ENCODE results near the gene RIGI.

DNA sequence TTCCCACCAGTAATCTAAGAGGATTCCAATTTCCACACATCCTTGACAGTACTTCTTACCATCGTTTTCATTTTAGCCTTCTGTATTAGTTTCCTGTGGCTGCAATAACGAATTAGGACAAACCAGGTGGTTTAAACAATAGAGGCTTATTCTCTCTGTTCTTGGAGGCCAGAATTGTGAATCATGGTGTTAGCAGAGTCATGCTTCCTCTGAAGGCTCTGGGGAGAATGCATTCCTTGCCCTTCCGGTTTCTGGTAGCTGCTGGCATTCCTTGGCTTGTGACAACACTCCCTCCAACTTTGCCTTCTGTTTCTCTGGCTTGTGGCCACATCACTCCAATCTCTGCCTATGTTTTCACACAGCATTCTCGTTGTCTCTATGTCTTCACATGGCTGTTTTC is 23.5 kb downstream of the RIGI start:
- no peak for TF ChIP-seq ESRRA (IDR thresholded peaks at IDR 0.05; ENCODE audit: borderline replicate concordance, low read length)
- no peak for TF ChIP-seq RARB (CRISPR knock-in tag; IDR thresholded peaks at IDR 0.05)
- TF ChIP-seq CEBPB (IDR thresholded peaks at IDR 0.05): no peak
- no peak for TF ChIP-seq POLR2A (IDR thresholded peaks at IDR 0.05; ENCODE audit: low read length)
- no peak for TF ChIP-seq RFX5 (IDR thresholded peaks at IDR 0.05)
- TF ChIP-seq POLR2AphosphoS2 (conservative IDR thresholded peaks at IDR 0.05; ENCODE audit: low read length): no peak
- no peak for TF ChIP-seq BHLHE40 (IDR thresholded peaks at IDR 0.05; ENCODE audit: low read depth, low read length)
- TF ChIP-seq, protein P1, sequence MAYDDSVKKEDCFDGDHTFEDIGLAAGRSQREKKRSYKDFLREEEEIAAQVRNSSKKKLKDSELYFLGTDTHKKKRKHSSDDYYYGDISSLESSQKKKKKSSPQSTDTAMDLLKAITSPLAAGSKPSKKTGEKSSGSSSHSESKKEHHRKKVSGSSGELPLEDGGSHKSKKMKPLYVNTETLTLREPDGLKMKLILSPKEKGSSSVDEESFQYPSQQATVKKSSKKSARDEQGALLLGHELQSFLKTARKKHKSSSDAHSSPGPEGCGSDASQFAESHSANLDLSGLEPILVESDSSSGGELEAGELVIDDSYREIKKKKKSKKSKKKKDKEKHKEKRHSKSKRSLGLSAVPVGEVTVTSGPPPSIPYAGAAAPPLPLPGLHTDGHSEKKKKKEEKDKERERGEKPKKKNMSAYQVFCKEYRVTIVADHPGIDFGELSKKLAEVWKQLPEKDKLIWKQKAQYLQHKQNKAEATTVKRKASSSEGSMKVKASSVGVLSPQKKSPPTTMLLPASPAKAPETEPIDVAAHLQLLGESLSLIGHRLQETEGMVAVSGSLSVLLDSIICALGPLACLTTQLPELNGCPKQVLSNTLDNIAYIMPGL (CRISPR knock-in tag; IDR thresholded peaks at IDR 0.05; ENCODE audit: borderline replicate concordance): no peak
- TF ChIP-seq, protein P2, sequence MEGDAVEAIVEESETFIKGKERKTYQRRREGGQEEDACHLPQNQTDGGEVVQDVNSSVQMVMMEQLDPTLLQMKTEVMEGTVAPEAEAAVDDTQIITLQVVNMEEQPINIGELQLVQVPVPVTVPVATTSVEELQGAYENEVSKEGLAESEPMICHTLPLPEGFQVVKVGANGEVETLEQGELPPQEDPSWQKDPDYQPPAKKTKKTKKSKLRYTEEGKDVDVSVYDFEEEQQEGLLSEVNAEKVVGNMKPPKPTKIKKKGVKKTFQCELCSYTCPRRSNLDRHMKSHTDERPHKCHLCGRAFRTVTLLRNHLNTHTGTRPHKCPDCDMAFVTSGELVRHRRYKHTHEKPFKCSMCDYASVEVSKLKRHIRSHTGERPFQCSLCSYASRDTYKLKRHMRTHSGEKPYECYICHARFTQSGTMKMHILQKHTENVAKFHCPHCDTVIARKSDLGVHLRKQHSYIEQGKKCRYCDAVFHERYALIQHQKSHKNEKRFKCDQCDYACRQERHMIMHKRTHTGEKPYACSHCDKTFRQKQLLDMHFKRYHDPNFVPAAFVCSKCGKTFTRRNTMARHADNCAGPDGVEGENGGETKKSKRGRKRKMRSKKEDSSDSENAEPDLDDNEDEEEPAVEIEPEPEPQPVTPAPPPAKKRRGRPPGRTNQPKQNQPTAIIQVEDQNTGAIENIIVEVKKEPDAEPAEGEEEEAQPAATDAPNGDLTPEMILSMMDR (IDR thresholded peaks at IDR 0.05): no peak
- no peak for TF ChIP-seq HEYL (CRISPR knock-in tag; IDR thresholded peaks at IDR 0.05)
- no peak for TF ChIP-seq ZC3H11A (IDR thresholded peaks at IDR 0.05)
- TF ChIP-seq, protein P3, sequence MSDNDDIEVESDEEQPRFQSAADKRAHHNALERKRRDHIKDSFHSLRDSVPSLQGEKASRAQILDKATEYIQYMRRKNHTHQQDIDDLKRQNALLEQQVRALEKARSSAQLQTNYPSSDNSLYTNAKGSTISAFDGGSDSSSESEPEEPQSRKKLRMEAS (IDR thresholded peaks at IDR 0.05): no peak

All from A549 (cell line).